Neural crest cell (in vitro differentiated cells): ENCODE data around the gene DBNL. TPM values are rescaled to one million over a fixed set of nuclear protein-coding genes. Genes with fewer than 3 reads are reported as not detected.
"Not testable (repeated sequence)": the region's sequence is repeated elsewhere in the genome, so short reads cannot be mapped to it uniquely, and the experiment has no call there.

Source experiments
- DNase-seq: peaks from one replicate; pipeline ENCODE4 v3.0.0; 2021; ENCODE audit warnings: low read depth, mixed read lengths, low spot score
- H3K27ac Mint-ChIP-seq: one replicate; pipeline ENCODE4 v1.8.0; 2021; ENCODE audit warnings: mild to moderate bottlenecking, mixed read lengths; ENCODE audit not compliant: unreplicated experiment
- H3K27me3 Mint-ChIP-seq: 2 replicates; pipeline ENCODE4 v1.8.0; 2021; ENCODE audit warnings: low read depth, mild to moderate bottlenecking, mixed read lengths
- H3K36me3 Mint-ChIP-seq: 2 replicates; pipeline ENCODE4 v1.8.0; 2021; ENCODE audit warnings: low read depth, mild to moderate bottlenecking, mixed read lengths
- H3K4me1 Mint-ChIP-seq: 2 replicates; pipeline ENCODE4 v1.8.0; 2021; ENCODE audit warnings: mixed read lengths
- H3K4me3 Mint-ChIP-seq: one replicate; pipeline ENCODE4 v1.8.0; 2021; ENCODE audit warnings: mild to moderate bottlenecking, mixed read lengths
- H3K9me3 Mint-ChIP-seq: 2 replicates; pipeline ENCODE4 v1.8.0; 2021; ENCODE audit warnings: mixed read lengths
- long read RNA-seq: library from polyadenylated mRNA; unstranded; transcript quantifications from one replicate; pipeline ENCODE4 v2.0.0, GENCODE V29; 2020
- total RNA-seq: library from RNA; stranded (reverse); gene quantifications from 2 replicates; pipeline ENCODE4 v1.2.1, GENCODE V29; 2021
- TF ChIP-seq, protein P1 (sequence below): fragments of 200-600 bp; sonication (generic); conservative IDR thresholded peaks from 2 replicates; pipeline ENCODE4 v1.5.0; 2021; ENCODE audit warnings: antibody characterized with exemption, mild to moderate bottlenecking

The DBNL gene
- total RNA-seq = 74.1 and 74.6 TPM in 2 replicates
- long read RNA-seq, transcript DBNL-220 (13 exons, 2,117 nt) = minor isoform, 41 of 145 reads
- long read RNA-seq, transcript DBNL-210 (13 exons, 1,808 nt) = major isoform, 82 of 145 reads
- long read RNA-seq, partial matches to known transcripts = 7 of 145 reads
- long read RNA-seq, other reads (novel, unspliced or antisense) = 14 of 145 reads

DNA sequence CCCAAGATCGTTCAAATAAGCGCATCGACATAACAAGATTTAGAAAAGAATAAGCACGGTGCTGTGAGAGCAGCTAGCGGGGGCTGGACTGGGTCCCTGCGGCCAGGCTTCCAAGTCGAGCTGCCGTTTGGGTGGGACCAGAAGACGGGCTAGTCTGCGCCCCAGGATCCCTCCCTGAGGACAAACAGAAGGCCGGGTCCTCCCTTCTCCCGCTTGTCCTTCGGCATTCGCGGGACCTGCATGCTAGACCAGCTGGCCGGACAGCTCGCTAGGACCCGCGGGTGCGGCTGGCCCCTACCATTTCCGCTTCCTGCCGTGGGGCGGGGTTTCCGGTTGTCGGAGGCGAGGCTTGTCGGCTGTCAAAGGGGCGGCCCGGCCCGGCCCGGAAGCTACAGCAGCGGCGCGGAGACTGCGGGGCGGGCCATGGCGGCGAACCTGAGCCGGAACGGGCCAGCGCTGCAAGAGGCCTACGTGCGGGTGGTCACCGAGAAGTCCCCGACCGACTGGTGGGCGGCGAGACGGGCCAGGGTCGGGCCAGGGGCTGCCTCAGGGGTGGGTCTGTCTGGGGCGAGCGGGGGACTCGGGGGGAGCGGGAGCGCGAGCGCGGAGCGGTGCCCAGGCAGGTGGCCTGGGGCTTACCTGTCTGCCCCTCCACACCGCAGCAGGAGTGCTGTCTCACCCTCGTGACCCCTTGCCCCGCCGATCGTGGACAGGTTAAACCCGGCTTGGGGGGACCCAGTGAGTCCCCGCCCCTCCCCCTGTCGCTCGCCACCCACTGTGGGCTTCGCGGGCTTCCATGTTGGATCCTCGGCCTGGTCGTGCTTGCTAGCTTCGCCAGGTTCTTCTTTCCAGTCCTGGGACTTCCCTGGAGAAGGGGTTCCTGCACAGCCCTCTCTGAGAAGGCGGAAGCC lies at the start of gene DBNL:
Gene DBNL (plus strand): TSS at position 388 of the 911 bp plus-strand sequence. CDS start 36 bp downstream, at position 424.
- H3K4me3 Mint-ChIP-seq = peak within 1 kb of the TSS; percentile 93
- TF ChIP-seq, protein P1, sequence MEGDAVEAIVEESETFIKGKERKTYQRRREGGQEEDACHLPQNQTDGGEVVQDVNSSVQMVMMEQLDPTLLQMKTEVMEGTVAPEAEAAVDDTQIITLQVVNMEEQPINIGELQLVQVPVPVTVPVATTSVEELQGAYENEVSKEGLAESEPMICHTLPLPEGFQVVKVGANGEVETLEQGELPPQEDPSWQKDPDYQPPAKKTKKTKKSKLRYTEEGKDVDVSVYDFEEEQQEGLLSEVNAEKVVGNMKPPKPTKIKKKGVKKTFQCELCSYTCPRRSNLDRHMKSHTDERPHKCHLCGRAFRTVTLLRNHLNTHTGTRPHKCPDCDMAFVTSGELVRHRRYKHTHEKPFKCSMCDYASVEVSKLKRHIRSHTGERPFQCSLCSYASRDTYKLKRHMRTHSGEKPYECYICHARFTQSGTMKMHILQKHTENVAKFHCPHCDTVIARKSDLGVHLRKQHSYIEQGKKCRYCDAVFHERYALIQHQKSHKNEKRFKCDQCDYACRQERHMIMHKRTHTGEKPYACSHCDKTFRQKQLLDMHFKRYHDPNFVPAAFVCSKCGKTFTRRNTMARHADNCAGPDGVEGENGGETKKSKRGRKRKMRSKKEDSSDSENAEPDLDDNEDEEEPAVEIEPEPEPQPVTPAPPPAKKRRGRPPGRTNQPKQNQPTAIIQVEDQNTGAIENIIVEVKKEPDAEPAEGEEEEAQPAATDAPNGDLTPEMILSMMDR = no peak
- H3K27me3 Mint-ChIP-seq = peaks cover 18% of the 10 kb centered on the region
- H3K36me3 Mint-ChIP-seq = peaks cover 2% of the 10 kb centered on the region
- H3K9me3 Mint-ChIP-seq = no peaks in the 10 kb centered on the region
- peaks cover 33% of the 10 kb centered on the region for H3K4me1 Mint-ChIP-seq
- peak within 1 kb of the TSS; percentile 19 for H3K27ac Mint-ChIP-seq
- peak; percentile 90 for DNase-seq

DNA sequence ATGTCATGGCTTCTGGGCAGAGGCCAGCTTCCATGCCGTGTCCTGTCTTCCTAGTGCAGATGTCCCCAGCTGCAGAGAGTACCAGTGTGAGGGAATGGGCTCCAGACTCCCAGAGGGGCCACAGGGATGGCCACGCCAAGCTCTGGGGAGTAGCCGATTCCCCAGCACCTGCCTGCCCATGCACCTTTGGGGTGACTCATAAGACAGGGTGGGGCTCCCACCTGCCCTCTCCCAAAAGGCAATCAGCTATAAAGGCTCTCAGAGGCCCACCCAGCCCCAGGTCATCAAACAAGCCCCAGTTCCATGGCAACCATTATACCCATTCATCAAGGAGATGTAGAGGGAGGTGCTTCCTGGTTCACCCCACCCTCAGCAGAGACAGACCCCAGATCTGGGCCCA lies 47.0 kb upstream of the DBNL start, which contains the start of gene SPDYE1:
Gene SPDYE1 (plus strand): TSS at position 366 of the 400 bp plus-strand sequence. CDS start 2,053 bp downstream, outside the sequence.
- H3K9me3 Mint-ChIP-seq = not testable (repeated sequence)

DNA sequence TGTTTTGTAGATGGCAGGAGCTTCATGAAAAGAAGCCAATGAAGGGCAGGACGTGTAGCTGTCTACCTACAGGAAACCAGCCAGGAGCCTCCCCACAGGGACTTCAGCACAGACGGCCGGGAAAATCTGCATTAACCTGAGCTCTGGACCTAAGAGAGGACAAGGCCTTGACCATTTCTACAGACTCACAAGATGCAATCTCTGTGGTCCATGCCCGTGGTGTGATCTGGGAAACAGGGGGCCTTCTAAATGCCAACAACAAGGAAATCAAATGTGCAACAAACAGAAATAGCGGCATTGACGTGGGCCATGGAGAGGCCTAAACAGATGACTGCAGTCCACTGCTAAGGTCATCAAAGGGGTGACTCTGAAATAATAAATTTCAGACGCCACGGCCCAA lies 32.4 kb upstream of the DBNL start:
- H3K36me3 Mint-ChIP-seq, H3K27me3 Mint-ChIP-seq, H3K4me1 Mint-ChIP-seq, H3K27ac Mint-ChIP-seq, DNase-seq, H3K9me3 Mint-ChIP-seq, H3K4me3 Mint-ChIP-seq: not testable (repeated sequence)

More for the DNA sequence above, 47.0 kb upstream of the DBNL start, which contains the start of gene SPDYE1:
- DNase-seq, H3K4me1 Mint-ChIP-seq, H3K4me3 Mint-ChIP-seq, H3K27ac Mint-ChIP-seq, H3K27me3 Mint-ChIP-seq, H3K36me3 Mint-ChIP-seq: not testable (repeated sequence)

DNA sequence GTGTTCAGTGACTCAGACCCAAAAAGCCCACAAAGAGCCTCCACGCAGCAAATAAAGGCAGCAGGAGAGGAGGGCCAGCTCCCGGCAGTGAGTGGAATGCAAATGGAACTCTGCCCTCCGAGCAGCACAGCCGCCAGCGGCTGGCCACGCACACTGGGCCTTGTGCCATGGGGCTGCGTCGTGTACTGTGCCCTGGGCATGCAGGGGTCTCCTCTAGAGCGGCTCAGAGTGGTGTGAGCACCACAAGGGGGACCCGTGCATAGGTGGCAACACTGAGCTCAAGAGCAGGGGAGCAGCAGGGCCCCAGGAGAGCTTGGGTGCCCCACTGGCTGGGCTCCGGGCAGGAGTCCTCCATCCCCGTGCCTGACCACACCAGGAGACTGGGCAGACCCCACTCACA lies 29.4 kb upstream of the DBNL start:
- not testable (repeated sequence) for H3K27ac Mint-ChIP-seq, H3K4me3 Mint-ChIP-seq, H3K9me3 Mint-ChIP-seq, DNase-seq, H3K4me1 Mint-ChIP-seq, H3K27me3 Mint-ChIP-seq, H3K36me3 Mint-ChIP-seq

DNA sequence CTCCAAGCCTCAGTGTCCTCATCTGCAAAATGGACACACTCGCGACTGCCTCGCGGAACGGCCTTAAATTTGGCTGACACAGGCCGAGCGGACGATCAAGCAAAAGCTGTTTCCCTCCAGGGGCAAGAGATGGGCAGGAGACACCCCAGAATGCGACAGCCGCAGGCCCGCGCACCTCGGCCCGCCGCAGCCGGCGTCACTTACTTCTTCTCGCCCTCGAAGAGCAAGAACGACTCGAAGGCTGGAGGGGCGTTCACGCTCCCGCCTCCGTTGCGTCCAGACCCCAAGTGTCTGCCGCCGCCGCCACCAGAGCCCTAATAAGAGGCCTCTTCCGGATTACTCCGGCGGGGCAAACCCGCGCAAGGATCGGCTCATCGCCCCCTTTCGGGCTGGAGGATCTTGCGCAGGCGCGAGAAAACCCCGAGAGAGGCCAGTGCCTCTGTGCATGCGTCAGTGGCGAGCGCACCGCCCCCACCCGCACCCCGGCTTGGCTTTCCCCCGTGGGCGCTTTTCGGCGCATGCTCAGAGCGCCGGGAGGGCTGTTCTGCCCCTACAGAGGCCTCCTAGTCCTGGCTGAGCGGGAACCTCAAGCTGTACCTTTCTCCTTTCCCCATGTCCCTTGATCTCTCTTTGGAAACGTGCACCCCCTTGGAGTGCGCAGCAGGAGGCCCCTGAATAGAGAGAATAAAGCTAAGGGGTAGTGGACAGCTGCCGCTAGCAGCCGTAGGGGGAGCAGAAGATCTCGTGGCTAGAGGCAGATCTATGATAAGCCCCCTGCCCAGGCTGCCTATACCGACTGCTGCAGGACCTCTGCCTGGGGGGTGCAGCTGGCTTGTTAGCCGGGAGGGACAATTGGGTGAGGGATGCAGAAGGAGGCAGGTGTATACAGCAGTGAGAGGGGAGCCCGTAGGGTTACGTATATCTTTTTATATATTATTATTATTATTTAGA lies 25.4 kb upstream of the DBNL start:
- not testable (repeated sequence) for H3K27me3 Mint-ChIP-seq, H3K9me3 Mint-ChIP-seq, H3K36me3 Mint-ChIP-seq
- H3K4me1 Mint-ChIP-seq = peaks cover 12% of the 10 kb centered on the region
- peak; percentile 99 for DNase-seq
- TF ChIP-seq, protein P1 = peak; percentile 79
- H3K27ac Mint-ChIP-seq = peak overlapping the region; percentile 92
- peak overlapping the region; percentile 94 for H3K4me3 Mint-ChIP-seq

DNA sequence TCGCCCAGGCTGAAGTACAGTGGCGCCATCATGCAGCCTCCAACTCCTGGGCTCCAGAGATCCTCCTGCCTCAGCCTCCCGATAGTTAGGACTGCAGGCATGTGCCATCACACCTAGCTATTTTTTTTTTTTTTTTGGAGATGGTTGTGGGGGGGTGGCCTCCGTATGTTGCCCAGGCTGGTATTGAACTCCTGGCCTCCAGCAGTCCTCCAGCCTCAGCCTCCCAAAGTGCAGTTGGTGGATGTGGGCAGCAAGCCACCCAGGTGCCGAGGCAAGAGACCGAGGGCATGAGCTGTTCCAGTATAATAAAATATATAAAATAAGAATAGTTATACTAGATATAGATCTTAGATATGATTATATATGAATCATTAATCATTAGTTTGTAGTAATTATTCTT lies 24.7 kb upstream of the DBNL start:
- not testable (repeated sequence) for H3K9me3 Mint-ChIP-seq, DNase-seq, H3K27ac Mint-ChIP-seq, H3K27me3 Mint-ChIP-seq, H3K36me3 Mint-ChIP-seq, H3K4me3 Mint-ChIP-seq
- H3K4me1 Mint-ChIP-seq = peaks cover 12% of the 10 kb centered on the region

DNA sequence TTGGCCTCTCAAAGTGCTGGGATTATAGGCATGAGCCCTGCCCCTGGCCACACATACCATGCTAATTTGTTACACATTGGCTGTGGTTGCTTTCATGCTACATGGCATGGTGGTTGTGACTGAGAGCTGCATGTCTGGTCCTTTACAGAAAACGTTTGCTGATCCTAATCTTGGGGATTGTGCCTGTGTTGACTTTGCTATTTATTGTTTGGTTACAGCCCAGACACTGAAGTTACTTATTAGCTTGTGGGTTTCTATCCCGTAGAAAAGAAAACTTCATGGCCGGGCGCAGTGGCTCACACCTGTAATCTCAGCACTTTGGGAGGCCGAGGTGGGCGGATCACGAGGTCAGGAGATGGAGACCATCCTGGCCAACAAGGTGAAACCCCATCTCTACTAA lies 22.4 kb upstream of the DBNL start:
- H3K4me1 Mint-ChIP-seq = peaks cover 12% of the 10 kb centered on the region
- H3K36me3 Mint-ChIP-seq, H3K9me3 Mint-ChIP-seq, H3K27me3 Mint-ChIP-seq, H3K4me3 Mint-ChIP-seq, DNase-seq, H3K27ac Mint-ChIP-seq: not testable (repeated sequence)

DNA sequence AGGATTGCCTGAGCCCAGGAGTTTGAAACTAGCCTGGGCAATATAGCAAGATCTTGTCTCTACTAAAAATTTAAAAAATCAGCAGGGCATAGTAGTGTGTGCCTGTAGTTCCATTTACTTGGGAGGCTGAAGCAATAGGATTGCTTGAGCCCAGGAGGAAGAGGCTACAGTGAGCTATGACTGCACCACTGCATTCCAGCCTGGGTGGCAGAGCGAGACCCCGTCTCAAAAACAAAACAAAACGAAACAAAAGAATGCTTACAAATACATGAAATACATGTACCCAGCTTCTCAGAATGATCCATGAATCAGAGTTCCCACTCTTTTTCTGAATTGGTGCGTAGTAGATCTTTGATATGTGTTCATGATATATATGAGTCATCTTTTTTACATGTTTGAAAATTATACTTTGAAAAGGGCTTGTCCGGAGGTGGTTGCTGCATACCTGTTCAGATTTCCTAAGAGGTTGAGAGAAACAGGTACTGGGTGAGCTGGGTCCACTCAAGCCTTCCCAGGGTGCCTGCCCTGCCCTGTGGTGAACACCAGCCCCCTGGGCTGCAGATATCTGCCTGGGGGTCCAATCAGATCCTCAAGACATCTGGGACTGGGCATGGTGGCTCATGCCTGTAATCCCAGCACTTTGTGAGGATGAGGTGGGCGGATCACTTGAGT lies 21.6 kb upstream of the DBNL start:
- H3K9me3 Mint-ChIP-seq, DNase-seq, H3K27me3 Mint-ChIP-seq, H3K36me3 Mint-ChIP-seq, H3K27ac Mint-ChIP-seq: not testable (repeated sequence)
- H3K4me3 Mint-ChIP-seq = peak overlapping the region; percentile 19
- H3K4me1 Mint-ChIP-seq = peaks cover 12% of the 10 kb centered on the region

DNA sequence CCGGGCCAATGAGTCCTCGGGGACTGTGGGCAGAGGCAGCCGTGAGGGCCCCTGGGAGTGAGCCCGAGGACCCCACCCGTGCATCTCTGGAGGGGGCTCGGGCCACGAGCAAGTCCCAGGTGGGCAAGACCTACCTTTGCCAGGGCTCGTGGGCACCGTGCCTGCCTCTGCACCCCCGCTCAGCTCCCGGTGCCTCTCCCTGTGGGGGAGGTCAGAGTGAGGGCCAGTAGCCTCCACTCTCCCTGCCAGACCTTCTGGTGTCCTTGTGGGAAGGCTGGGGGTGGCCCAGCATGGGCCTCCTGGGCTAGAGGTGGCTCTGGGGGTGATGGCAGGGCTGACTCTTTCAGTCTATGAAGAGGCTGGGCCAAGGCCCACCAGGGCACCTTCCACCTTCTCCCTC lies 15.1 kb upstream of the DBNL start:
- not testable (repeated sequence) for H3K4me1 Mint-ChIP-seq, H3K27me3 Mint-ChIP-seq, DNase-seq, H3K4me3 Mint-ChIP-seq, H3K27ac Mint-ChIP-seq, H3K36me3 Mint-ChIP-seq, H3K9me3 Mint-ChIP-seq

DNA sequence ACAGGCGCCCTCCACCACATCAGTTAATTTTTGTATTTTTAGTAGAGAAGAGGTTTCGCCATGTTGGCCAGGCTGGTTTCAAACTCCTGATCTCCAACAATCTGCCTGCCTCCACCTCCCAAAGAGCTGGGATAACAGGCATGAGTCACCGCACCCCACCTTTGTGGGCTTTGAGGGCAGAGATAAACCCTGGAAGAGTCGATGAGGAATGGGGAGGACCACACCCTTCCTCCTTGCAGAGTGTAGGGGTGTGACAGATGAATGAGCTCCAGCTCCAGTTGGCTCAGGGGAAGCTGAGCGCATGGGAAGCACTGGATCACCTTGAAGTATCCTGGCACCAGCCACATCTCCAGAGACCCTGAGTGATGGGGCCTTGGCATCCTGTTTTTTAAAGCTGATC lies 14.5 kb upstream of the DBNL start:
- H3K4me3 Mint-ChIP-seq, H3K4me1 Mint-ChIP-seq, H3K36me3 Mint-ChIP-seq, H3K27me3 Mint-ChIP-seq, H3K9me3 Mint-ChIP-seq, H3K27ac Mint-ChIP-seq, DNase-seq: not testable (repeated sequence)
